NCI-H1694 (cell line): ENCODE data around the gene NDUFV1.
"Not testable (repeated sequence)": the region's sequence is repeated elsewhere in the genome, so short reads cannot be mapped to it uniquely, and the experiment has no call there.

Experiments
- DNase-seq: peaks from one replicate; lab custom pipeline; 2025; lab: John Stamatoyannopoulos, UW

Gene NDUFV1

GRCh38 chr11:67606492-67607295 lies at the start of gene NDUFV1:
Gene NDUFV1 (plus strand): TSS chr11:67606936. CDS start chr11:67607005, 69 bp downstream.
- DNase-seq: peak; percentile 81

- DNase-seq: no peak
Observed at GRCh38 chr11:67558084-67558772, 48.5 kb upstream of the NDUFV1 start.

- no peak for DNase-seq
Observed at GRCh38 chr11:67561971-67562619, 44.6 kb upstream of the NDUFV1 start.

- DNase-seq: no peak
Observed at GRCh38 chr11:67562963-67563704, 43.6 kb upstream of the NDUFV1 start.

- DNase-seq: not testable (repeated sequence)
Observed at GRCh38 chr11:67563705-67564114, 43.0 kb upstream of the NDUFV1 start.

- no peak for DNase-seq
Observed at GRCh38 chr11:67564230-67564629, 42.5 kb upstream of the NDUFV1 start.

- DNase-seq: no peak
Observed at GRCh38 chr11:67571443-67571842, 35.3 kb upstream of the NDUFV1 start.

- DNase-seq: no peak
Observed at GRCh38 chr11:67572305-67572704, 34.4 kb upstream of the NDUFV1 start.

- no peak for DNase-seq
Observed at GRCh38 chr11:67572747-67573419, 33.9 kb upstream of the NDUFV1 start.

GRCh38 chr11:67574938-67575337 lies 31.8 kb upstream of the NDUFV1 start:
- no peak for DNase-seq

GRCh38 chr11:67576735-67577475 lies 29.8 kb upstream of the NDUFV1 start:
- no peak for DNase-seq

GRCh38 chr11:67577951-67578350 lies 28.8 kb upstream of the NDUFV1 start:
- DNase-seq: no peak

GRCh38 chr11:67581469-67581868 lies 25.3 kb upstream of the NDUFV1 start:
- no peak for DNase-seq

GRCh38 chr11:67582011-67582410 lies 24.7 kb upstream of the NDUFV1 start:
- DNase-seq: no peak

- peak; percentile 5 for DNase-seq
Observed at GRCh38 chr11:67583247-67584204, 23.2 kb upstream of the NDUFV1 start, which contains the start of gene GSTP1. Gene GSTP1 (plus strand): TSS chr11:67583812. CDS start chr11:67583844, 32 bp downstream.

- no peak for DNase-seq
Observed at GRCh38 chr11:67584205-67584880, 22.4 kb upstream of the NDUFV1 start.

GRCh38 chr11:67584881-67585873 lies 21.6 kb upstream of the NDUFV1 start:
- DNase-seq: no peak

- no peak for DNase-seq
Observed at GRCh38 chr11:67585911-67586310, 20.8 kb upstream of the NDUFV1 start.
